B cell (primary cell): ENCODE measurements around the gene NKX3-2. TPM values are rescaled to one million over a fixed set of nuclear protein-coding genes. Genes with fewer than 3 reads are reported as not detected.

Source experiments
- ATAC-seq: fragments of 200-7000 bp; cut with Tn5 transposase; one replicate; pipeline ENCODE4 v1.10.0; 2021; ENCODE audit warnings: low read depth, mild to moderate bottlenecking, moderate number of reproducible peaks, moderate library complexity
- CTCF ChIA-PET: fragments of 350-600 bp; sonication (Branson Sonifier 250); formaldehyde crosslinking; loops from one replicate; lab custom pipeline; 2021; ENCODE audit warnings: antibody characterized with exemption, inconsistent platforms; lab: Charles Lee
- POLR2A ChIA-PET: fragments of 350-600 bp; sonication (Branson Sonifier 250); formaldehyde crosslinking; loops from one replicate; lab custom pipeline; 2021; ENCODE audit warnings: antibody characterized with exemption; lab: Charles Lee
- DNase-seq: peaks from one replicate; pipeline ENCODE4 v3.0.0; 2013
- H2AFZ ChIP-seq: 2 replicates; pipeline ENCODE4 v1.6.1; 2012; ENCODE audit warnings: mild to moderate bottlenecking, low read depth, low read length; ENCODE audit not compliant: insufficient read depth, poor library complexity, severe bottlenecking
- H3K27ac ChIP-seq, 2 donors: 1 replicate in 1 of 2; 2 replicates in 1 of 2; pipeline ENCODE4 v1.5.1; 2012 to 2013; ENCODE audit warnings: low read length in 2 of 2, mild to moderate bottlenecking in 2 of 2, moderate library complexity in 1 of 2
- H3K27me3 ChIP-seq, 4 experiments: fragments of 200-600 bp in 1 of 4; sonication (generic) in 1 of 4; replicated peaks in 1 of 4; 1 replicate in 2 of 4; 2 replicates in 2 of 4; pipeline versions ENCODE4 v1.6.1 to v1.7.0; 2013 to 2016; ENCODE audit warnings: low read length in 3 of 4, mild to moderate bottlenecking in 2 of 4, mixed read lengths in 1 of 4, moderate library complexity in 1 of 4; ENCODE audit not compliant: insufficient read depth in 4 of 4, control insufficient read depth in 3 of 4; ENCODE audit errors: control extremely low read depth in 1 of 4
- H3K36me3 ChIP-seq, 2 experiments: replicated peaks in 1 of 2; 1 replicate in 1 of 2; 2 replicates in 1 of 2; pipeline versions ENCODE4 v1.6.1 to v1.7.1; 2013; ENCODE audit warnings: low read length in 1 of 2; ENCODE audit not compliant: insufficient read depth in 2 of 2, control insufficient read depth in 1 of 2; ENCODE audit errors: control extremely low read depth in 1 of 2, extremely low read depth in 1 of 2
- H3K4me1 ChIP-seq, 2 donors: fragments of 200-600 bp in 1 of 2; sonication (generic) in 1 of 2; 1 replicate in 1 of 2; 2 replicates in 1 of 2; pipeline versions ENCODE4 v1.5.1 to v1.6.1; 2013 to 2017; ENCODE audit warnings: low read length in 2 of 2; ENCODE audit not compliant: control insufficient read depth in 2 of 2, insufficient read depth in 2 of 2
- H3K4me2 ChIP-seq: replicated peaks from 2 replicates; pipeline ENCODE3; 2012; ENCODE audit warnings: mild to moderate bottlenecking, low read depth, low read length; ENCODE audit not compliant: poor library complexity, severe bottlenecking
- H3K4me3 ChIP-seq, 5 experiments: fragments of 200-600 bp in 1 of 5; sonication (generic) in 1 of 5; 1 replicate in 3 of 5; 2 replicates in 2 of 5; pipeline versions ENCODE4 v1.5.1 to v1.7.0; 2011 to 2016; ENCODE audit warnings: low read length in 4 of 5, mild to moderate bottlenecking in 4 of 5, low read depth in 2 of 5, control low read depth in 1 of 5, moderate library complexity in 1 of 5; ENCODE audit not compliant: insufficient read depth in 1 of 5; ENCODE audit errors: control extremely low read depth in 1 of 5, extremely low read depth in 1 of 5
- H3K79me2 ChIP-seq: fragments of 200-600 bp; sonication (generic); one replicate; pipeline ENCODE4 v1.6.0; 2016; ENCODE audit warnings: low read length; ENCODE audit not compliant: control insufficient read depth, insufficient read depth
- H3K9ac ChIP-seq: fragments of 200-600 bp; sonication (generic); 2 replicates; pipeline ENCODE4 v1.6.1; 2017; ENCODE audit warnings: mild to moderate bottlenecking, low read length, moderate library complexity
- H3K9me3 ChIP-seq, 3 donors: one replicate each; pipeline versions ENCODE4 v1.6.1 to v1.7.1; 2013; ENCODE audit warnings: low read length in 2 of 3; ENCODE audit not compliant: control insufficient read depth in 2 of 3, insufficient read depth in 1 of 3; ENCODE audit errors: control extremely low read depth in 1 of 3
- H4K20me1 ChIP-seq: 2 replicates; pipeline ENCODE4 v1.6.0; 2012; ENCODE audit warnings: mild to moderate bottlenecking, low read length; ENCODE audit not compliant: insufficient read depth, control insufficient read depth, poor library complexity, severe bottlenecking
- H3K27ac Mint-ChIP-seq: one replicate; pipeline ENCODE4 v1.8.0; 2021; ENCODE audit warnings: mixed read lengths
- H3K27me3 Mint-ChIP-seq: one replicate; pipeline ENCODE4 v1.8.0; 2021; ENCODE audit warnings: mixed read lengths
- H3K4me1 Mint-ChIP-seq: one replicate; pipeline ENCODE4 v1.8.0; 2021; ENCODE audit warnings: mixed read lengths
- H3K4me3 Mint-ChIP-seq: one replicate; pipeline ENCODE4 v1.8.0; 2021; ENCODE audit warnings: mixed read lengths
- H3K9me3 Mint-ChIP-seq: one replicate; pipeline ENCODE4 v1.8.0; 2022; ENCODE audit warnings: mixed read lengths; ENCODE audit not compliant: insufficient read depth
- CTCF ChIP-seq: fragments of 200-600 bp; IDR thresholded peaks from one replicate; pipeline ENCODE4 v1.8.0; 2022; ENCODE audit warnings: antibody characterized with exemption, mild to moderate bottlenecking
- EZH2 ChIP-seq: IDR thresholded peaks from 2 replicates; pipeline ENCODE4 v1.6.1; 2012; ENCODE audit warnings: borderline replicate concordance, low read depth, mild to moderate bottlenecking, moderate library complexity, low read length; ENCODE audit not compliant: insufficient read depth, poor library complexity, severe bottlenecking
- WGBS: methylation state at CpG from one replicate; pipeline ENCODE4 v1.1.5; 2013; ENCODE audit warnings: missing lambda C conversion rate; ENCODE audit not compliant: insufficient coverage; 5-methylcytosine and 5-hydroxymethylcytosine counted together
- intact Hi-C: fragments of 100-400 bp; cut with micrococcal nuclease; formaldehyde crosslinking; loops from one replicate; pipeline ENCODE4 v1.10.0; 2022
- polyA plus RNA-seq: library from polyadenylated mRNA; depleted of rRNA; stranded (reverse); fragments of >200 nt; gene quantifications from 2 replicates; pipeline ENCODE4 v1.2.3, GENCODE V29; 2012
- total RNA-seq, 2 donors: library from RNA; stranded (reverse); fragments of 120-200 nt in 1 of 2; gene quantifications; 1 replicate in 1 of 2; 2 replicates in 1 of 2; pipeline versions ENCODE4 v1.2.3 to v1.2.4, GENCODE V29; 2013 to 2022

The NKX3-2 gene
- total and polyA plus RNA-seq, 2 donors (not counting 1 experiment from before 2014, with no cell fraction given): not detected

DNA sequence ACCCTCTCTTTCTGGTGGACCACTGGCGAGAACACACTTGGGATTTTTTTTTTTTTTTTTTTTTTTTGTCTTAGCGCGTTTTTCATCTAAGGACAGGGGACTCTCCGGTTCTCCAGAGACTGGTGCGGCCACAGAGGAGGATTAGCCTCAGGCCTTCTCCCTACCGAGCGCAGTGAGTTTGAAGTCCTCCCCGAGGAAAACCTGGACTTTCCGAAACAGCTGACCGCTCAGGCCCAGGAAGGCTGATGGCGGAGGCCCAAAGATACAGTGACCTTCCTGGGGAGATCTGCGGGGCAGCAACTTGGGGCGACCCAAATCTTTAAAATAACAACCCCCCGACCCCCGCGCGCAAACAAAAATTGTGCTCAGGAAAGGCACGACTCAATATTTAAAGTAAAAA, 9.2 kb downstream of the NKX3-2 start:
- Mint-ChIP-seq H3K9me3 (peaks cover 7% of the 10 kb centered on the region), H3K27ac (no peak overlapping the region), H3K4me3 (no peak overlapping the region), H3K4me1 (peaks cover 7% of the 10 kb centered on the region), H3K27me3 (peaks cover 75% of the 10 kb centered on the region)
- Histone ChIP-seq H3K4me2 (no peak overlapping the region), H3K36me3 (no peaks in the 10 kb centered on the region), H3K4me1 (peaks cover 22 to 50% of the 10 kb centered on the region in 2 donors), H4K20me1 (no peaks in the 10 kb centered on the region), H3K9ac (no peak overlapping the region), H3K79me2 (no peaks in the 10 kb centered on the region), H2AFZ (no peak overlapping the region), H3K9me3 (peaks cover 1 to 84% (median 34%) of the 10 kb centered on the region in 3 donors), H3K27me3 (peaks cover 0 to 98% (median 92%) of the 10 kb centered on the region in 4 experiments), H3K4me3 (no peak overlapping the region), H3K27ac (no peak overlapping the region)
- ChIA-PET POLR2A (no interaction called here), CTCF (interaction anchor here (1.2 kb wide), 1 partner anchor 11 kb away, joined by 7 read pairs; no protein-coding TSS in a partner anchor)
- TF ChIP-seq CTCF: no peak
- no peak for TF ChIP-seq EZH2
- ATAC-seq (no peak), DNase-seq (no peak)
- intact Hi-C loops: no loop called here
- 5% methylated on average over 16 of the region's 18 CpGs for WGBS

GRCh38 chr4:13534344-13535063, 9.8 kb downstream of the NKX3-2 start:
- CTCF ChIA-PET: interaction anchor here (1.2 kb wide), 1 partner anchor 11 kb away, joined by 7 read pairs; no protein-coding TSS in a partner anchor
- Mint-ChIP-seq H3K9me3 (peaks cover 7% of the 10 kb centered on the region), H3K4me1 (peaks cover 7% of the 10 kb centered on the region)

More at GRCh38 chr4:13534344-13535063, 9.8 kb downstream of the NKX3-2 start:
- Histone ChIP-seq H3K9me3 (peaks cover 1 to 84% (median 31%) of the 10 kb centered on the region in 3 donors), H3K27me3 (peaks cover 0 to 98% (median 92%) of the 10 kb centered on the region in 4 experiments), H4K20me1 (no peaks in the 10 kb centered on the region), H3K27ac (no peak overlapping the region), H3K4me3 (no peak overlapping the region), H3K36me3 (no peaks in the 10 kb centered on the region), H3K4me2 (no peak overlapping the region), H2AFZ (no peak overlapping the region), H3K9ac (no peak overlapping the region), H3K4me1 (peaks cover 18 to 50% of the 10 kb centered on the region in 2 donors), H3K79me2 (no peaks in the 10 kb centered on the region)
- Mint-ChIP-seq H3K27me3 (peaks cover 76% of the 10 kb centered on the region), H3K27ac (no peak overlapping the region), H3K4me3 (no peak overlapping the region)
- POLR2A ChIA-PET: no interaction called here
- no peak for TF ChIP-seq EZH2
- no peak for TF ChIP-seq CTCF
- DNase-seq: no peak
- intact Hi-C loops: no loop called here
- no peak for ATAC-seq
- WGBS: 11% methylated on average over 29 of the region's 32 CpGs
